ENCODE results near the gene COMP.
"Not testable (repeated sequence)": the region's sequence is repeated elsewhere in the genome, so short reads cannot be mapped to it uniquely, and the experiment has no call there.

The COMP gene

DNA sequence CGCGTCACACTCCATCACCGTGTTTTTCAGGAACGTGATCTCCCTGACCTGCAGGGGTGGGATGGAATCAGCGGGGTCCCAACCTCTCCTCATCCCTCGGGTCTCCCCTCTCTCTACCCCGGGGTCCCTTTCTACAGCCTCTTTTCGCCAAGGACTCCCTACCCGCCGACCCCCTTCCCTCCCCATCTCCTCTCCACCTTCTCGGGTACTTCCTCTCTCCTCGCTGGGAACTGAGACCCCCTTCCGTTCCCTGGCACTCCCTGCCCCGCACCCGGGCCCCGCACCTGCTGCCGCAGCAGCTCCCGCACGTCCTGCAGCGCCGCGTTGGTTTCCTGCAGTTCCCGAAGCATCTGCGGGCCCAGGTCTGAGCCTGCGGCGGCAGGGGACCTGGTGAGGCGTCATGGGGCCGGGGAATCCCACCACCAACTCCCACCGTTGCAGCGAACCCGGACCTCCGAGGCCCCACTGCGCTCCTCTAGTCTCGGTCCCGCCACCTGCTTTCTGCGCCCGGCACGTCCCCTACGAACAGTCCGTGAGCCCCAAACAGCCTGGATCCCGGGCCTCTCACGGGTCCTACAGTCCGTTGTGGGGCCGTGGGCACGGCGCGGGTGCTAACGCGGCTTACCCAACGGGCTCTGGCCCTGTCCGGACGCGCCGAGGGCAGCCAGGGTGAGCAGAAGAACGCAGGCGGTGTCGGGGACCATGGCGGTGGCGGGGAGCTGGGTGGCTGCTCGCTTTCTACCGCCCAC is at the start of gene COMP:
Gene COMP (minus strand): TSS at position 740 of the 749 bp plus-strand sequence. CDS start 36 bp downstream, at position 704.
- DNase-seq (ENCODE audit: low read depth), result no peak
- H3K4me3 ChIP-seq (ENCODE audit: low read depth, low read length), result no peak within 1 kb of the TSS

- H3K4me3 ChIP-seq (ENCODE audit: low read depth, low read length), result no peak overlapping the region
Measured at GRCh38 chr19:18840288-18841267, 49.5 kb upstream of the COMP start.

DNA sequence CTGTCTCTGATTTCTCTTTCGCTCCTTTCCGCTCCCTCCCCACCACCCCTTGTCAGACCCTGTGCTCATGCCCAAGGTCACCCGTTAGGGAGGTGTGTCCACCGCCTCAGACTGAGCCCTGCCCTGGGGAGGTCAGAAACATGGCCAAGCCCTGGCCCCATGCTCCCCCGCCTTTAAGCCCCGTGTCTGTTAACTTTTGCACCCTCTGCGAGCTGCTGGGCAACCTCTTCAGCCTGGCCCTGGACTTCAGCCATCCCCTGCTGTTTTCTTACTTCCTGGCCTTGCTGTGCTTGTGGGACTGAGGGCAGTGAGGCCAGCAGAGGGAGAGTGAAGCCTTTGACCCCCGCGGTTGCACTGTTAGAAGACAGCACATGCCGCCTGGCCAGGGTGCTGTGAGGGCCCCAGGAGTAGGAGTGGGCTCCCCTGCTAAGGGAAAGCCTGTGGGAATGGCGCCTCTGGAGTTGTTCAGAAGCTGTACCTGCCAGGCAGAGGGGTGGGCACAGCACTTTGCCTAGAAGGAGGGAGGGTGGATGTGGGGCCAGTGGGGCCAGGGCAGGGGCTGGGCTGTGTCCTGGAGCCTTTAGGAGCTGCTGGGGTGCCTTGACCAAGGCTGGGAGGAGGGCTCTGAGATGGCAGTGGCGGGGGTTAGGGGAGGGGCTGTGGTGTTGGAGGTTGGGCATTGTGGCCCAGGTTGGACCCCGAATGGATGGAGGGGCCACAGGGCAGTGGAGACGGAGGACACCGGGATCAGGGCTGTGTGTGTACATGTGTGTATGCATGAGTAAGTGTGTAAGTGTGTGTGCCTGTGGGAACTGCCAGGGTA is 48.6 kb upstream of the COMP start:
- DNase-seq (ENCODE audit: low read depth), result no peak
- H3K4me3 ChIP-seq (ENCODE audit: low read depth, low read length), result no peak overlapping the region

More at GRCh38 chr19:18840288-18841267, 49.5 kb upstream of the COMP start:
- no peak for DNase-seq (ENCODE audit: low read depth)

GRCh38 chr19:18834644-18834984 is 43.5 kb upstream of the COMP start:
- H3K4me3 ChIP-seq (ENCODE audit: low read depth, low read length), result no peak overlapping the region
- DNase-seq (ENCODE audit: low read depth), result no peak

GRCh38 chr19:18833849-18834643 is 42.9 kb upstream of the COMP start:
- DNase-seq (ENCODE audit: low read depth), result no peak
- peak overlapping the region; percentile 79 for H3K4me3 ChIP-seq (ENCODE audit: low read depth, low read length)

DNA sequence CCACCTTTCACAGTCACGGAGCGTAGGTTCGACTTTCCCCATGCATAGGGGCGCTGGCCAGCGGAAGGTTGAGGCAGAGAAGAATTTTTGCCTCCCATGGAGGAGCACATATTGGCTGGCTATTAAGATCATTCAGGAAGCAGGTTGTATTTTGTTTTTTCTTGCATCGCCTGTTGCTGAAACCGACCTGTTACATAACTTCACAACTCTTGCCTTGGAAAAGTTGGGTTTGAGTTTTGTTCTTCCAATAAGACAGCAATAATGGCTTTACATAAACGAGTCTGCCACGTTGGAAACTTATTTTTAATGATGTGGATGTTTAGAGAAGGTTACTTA is 42.0 kb upstream of the COMP start:
- DNase-seq (ENCODE audit: low read depth), result no peak
- peak overlapping the region; percentile 79 for H3K4me3 ChIP-seq (ENCODE audit: low read depth, low read length)

- H3K4me3 ChIP-seq (ENCODE audit: low read depth, low read length), result peak overlapping the region; percentile 79
- DNase-seq (ENCODE audit: low read depth), result no peak
Measured at GRCh38 chr19:18832306-18833140, 41.4 kb upstream of the COMP start.

- DNase-seq (ENCODE audit: low read depth), result peak; percentile 63
- peak within 1 kb of the TSS; percentile 79 for H3K4me3 ChIP-seq (ENCODE audit: low read depth, low read length)
Measured at GRCh38 chr19:18831524-18832305, 40.6 kb upstream of the COMP start, which contains the start of gene UPF1. Gene UPF1 (plus strand): TSS chr19:18831959. CDS start chr19:18832210, 251 bp downstream.

- no peak overlapping the region for H3K4me3 ChIP-seq (ENCODE audit: low read depth, low read length)
- no peak for DNase-seq (ENCODE audit: low read depth)
Measured at GRCh38 chr19:18830488-18830887, 39.4 kb upstream of the COMP start.

GRCh38 chr19:18828786-18829185 is 37.7 kb upstream of the COMP start:
- H3K4me3 ChIP-seq (ENCODE audit: low read depth, low read length), result no peak overlapping the region
- no peak for DNase-seq (ENCODE audit: low read depth)

- no peak for DNase-seq (ENCODE audit: low read depth)
Measured at GRCh38 chr19:18817574-18817973, 26.5 kb upstream of the COMP start.

GRCh38 chr19:18816645-18817044 is 25.5 kb upstream of the COMP start:
- not testable (repeated sequence) for DNase-seq (ENCODE audit: low read depth); H3K4me3 ChIP-seq (ENCODE audit: low read depth, low read length)

More at GRCh38 chr19:18817574-18817973, 26.5 kb upstream of the COMP start:
- no peak overlapping the region for H3K4me3 ChIP-seq (ENCODE audit: low read depth, low read length)

- DNase-seq (ENCODE audit: low read depth), result no peak
Measured at GRCh38 chr19:18815673-18816072, 24.6 kb upstream of the COMP start.

GRCh38 chr19:18814063-18814462 is 23.0 kb upstream of the COMP start:
- no peak for DNase-seq (ENCODE audit: low read depth)
- no peak overlapping the region for H3K4me3 ChIP-seq (ENCODE audit: low read depth, low read length)

More at GRCh38 chr19:18815673-18816072, 24.6 kb upstream of the COMP start:
- no peak overlapping the region for H3K4me3 ChIP-seq (ENCODE audit: low read depth, low read length)

- DNase-seq (ENCODE audit: low read depth); H3K4me3 ChIP-seq (ENCODE audit: low read depth, low read length): not testable (repeated sequence)
Measured at GRCh38 chr19:18811638-18812037, 20.5 kb upstream of the COMP start.

DNA sequence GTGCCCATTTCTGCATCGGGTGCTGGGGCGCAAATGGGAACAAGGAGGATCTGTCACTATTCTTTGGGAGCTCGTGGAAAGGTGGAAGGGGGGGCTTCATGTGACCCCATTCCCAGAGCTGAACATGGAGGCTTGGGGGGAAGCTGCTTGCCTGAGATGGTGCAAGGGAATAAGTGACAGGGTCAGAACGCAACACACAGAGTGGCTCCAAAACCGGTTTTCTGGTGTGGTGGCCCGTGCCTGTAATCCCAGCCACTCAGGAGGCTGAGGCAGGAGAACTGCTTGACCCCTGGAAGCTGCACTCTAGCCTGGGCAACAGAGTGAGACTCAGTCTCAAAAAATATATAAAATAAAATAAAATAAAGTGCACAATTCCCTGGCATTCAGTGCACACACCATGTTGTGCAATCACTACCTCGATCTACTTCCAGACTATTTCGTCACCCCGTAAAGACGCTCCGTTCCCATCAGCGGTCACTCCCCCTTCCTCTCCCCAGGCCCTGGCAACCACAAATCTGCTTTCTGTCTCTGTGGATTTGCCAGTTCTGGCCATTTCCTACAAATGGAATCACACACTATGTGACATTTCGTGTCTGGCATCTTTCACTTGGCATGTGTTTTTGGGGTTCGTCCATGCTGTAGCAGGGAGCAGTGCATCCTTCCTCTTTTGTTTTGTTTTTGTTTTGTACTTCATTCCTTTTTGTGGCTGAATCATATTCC is 18.2 kb upstream of the COMP start:
- peak; percentile 77 for DNase-seq (ENCODE audit: low read depth)
- H3K4me3 ChIP-seq (ENCODE audit: low read depth, low read length), result no peak overlapping the region

Data from skeletal muscle cell (primary cell).